Activated T-cell treated with anti-CD3 and anti-CD28 coated beads, Interleukin-2, amount 50 U/mL, for 72 hours (primary cell): Measurements from ENCODE around the gene INSM1. TPM values are rescaled to one million over a fixed set of nuclear protein-coding genes. Genes with fewer than 3 reads are reported as not detected.
A peak's percentile ranks its signal among the peaks of the same experiment; 100 is the strongest.

Source experiments
- ATAC-seq, 2 donors: fragments of 150-1000 bp; cut with Tn5 transposase; replicated peaks in 1 of 2; 2 replicates each; pipeline ENCODE4 v1.10.0; 2021; ENCODE audit warnings: moderate library complexity in 2 of 2, mild to moderate bottlenecking in 1 of 2
- DNase-seq, 2 donors: peaks; one replicate each; pipeline ENCODE4 v3.0.0; 2021 to 2022; ENCODE audit warnings: mixed read lengths in 1 of 2
- H3K27ac Mint-ChIP-seq: one replicate; pipeline ENCODE4 v1.8.0; 2022; ENCODE audit warnings: mild to moderate bottlenecking, moderate library complexity, mixed read lengths
- H3K27me3 Mint-ChIP-seq: one replicate; pipeline ENCODE4 v1.8.0; 2022; ENCODE audit warnings: low read depth, mixed read lengths
- H3K36me3 Mint-ChIP-seq, 2 donors: one replicate each; pipeline ENCODE4 v1.8.0; 2022; ENCODE audit warnings: mixed read lengths in 2 of 2, mild to moderate bottlenecking in 1 of 2; ENCODE audit not compliant: insufficient read depth in 2 of 2
- H3K4me1 Mint-ChIP-seq: one replicate; pipeline ENCODE4 v1.8.0; 2022; ENCODE audit warnings: low read depth, mixed read lengths
- H3K4me3 Mint-ChIP-seq, 2 donors: one replicate each; pipeline ENCODE4 v1.8.0; 2022; ENCODE audit warnings: mild to moderate bottlenecking in 2 of 2, mixed read lengths in 2 of 2, moderate library complexity in 2 of 2
- H3K9me3 Mint-ChIP-seq, 2 donors: one replicate each; pipeline ENCODE4 v1.8.0; 2022; ENCODE audit warnings: mixed read lengths in 2 of 2
- total RNA-seq, 2 donors: library from RNA; stranded (reverse); gene quantifications; one replicate each; pipeline ENCODE4 v1.2.3, GENCODE V29; 2022

The INSM1 gene, protein sequence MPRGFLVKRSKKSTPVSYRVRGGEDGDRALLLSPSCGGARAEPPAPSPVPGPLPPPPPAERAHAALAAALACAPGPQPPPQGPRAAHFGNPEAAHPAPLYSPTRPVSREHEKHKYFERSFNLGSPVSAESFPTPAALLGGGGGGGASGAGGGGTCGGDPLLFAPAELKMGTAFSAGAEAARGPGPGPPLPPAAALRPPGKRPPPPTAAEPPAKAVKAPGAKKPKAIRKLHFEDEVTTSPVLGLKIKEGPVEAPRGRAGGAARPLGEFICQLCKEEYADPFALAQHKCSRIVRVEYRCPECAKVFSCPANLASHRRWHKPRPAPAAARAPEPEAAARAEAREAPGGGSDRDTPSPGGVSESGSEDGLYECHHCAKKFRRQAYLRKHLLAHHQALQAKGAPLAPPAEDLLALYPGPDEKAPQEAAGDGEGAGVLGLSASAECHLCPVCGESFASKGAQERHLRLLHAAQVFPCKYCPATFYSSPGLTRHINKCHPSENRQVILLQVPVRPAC
- 1 to 10 TPM; 4.1 to 7.4 TPM for total RNA-seq

DNA sequence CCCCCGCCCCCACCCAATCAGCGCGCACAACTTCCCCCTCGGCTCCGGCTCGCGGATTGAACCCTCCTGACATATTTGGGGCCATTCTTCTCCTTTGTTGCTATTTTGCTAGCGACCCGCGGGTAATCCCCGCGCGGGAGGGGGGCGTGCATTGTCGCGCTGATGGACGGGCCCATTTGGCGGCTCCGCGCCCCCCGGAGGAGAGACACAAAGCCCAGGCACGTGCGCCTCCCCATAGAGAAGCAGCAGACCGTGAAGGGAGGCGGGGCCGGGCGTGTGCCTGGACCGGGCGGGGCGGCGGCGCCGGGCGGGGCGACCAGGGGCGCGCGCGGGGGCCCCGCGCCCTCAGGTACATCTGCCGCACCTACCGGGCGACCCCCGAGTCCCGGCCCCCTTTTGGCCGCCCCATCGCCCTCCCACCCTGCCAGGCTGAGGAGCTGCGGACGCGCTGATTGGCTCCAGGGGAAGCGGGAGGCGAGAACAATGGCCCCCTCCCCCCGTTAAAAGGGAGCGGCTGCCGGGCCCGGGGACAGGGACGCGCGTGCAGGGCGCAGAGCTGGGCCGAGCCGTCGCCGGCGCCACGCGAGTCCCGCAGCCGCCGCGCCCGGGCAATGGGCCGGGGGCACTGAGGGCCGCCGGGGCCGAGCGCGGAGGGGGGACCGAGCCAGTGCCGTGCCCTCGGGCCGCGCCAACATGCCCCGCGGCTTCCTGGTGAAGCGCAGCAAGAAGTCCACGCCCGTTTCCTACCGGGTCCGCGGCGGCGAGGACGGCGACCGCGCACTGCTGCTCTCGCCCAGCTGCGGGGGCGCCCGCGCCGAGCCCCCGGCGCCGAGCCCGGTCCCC is at the start of gene INSM1:
INSM1 (plus strand) TSS at position 530 of the 843 bp plus-strand sequence; CDS start at position 694, 164 bp downstream.
- peak; percentile 55 to 57 for ATAC-seq
- Mint-ChIP-seq H3K27ac (no peak within 1 kb of the TSS), H3K36me3 (peaks cover 3 to 4% of the 10 kb centered on the region in 2 donors)

DNA sequence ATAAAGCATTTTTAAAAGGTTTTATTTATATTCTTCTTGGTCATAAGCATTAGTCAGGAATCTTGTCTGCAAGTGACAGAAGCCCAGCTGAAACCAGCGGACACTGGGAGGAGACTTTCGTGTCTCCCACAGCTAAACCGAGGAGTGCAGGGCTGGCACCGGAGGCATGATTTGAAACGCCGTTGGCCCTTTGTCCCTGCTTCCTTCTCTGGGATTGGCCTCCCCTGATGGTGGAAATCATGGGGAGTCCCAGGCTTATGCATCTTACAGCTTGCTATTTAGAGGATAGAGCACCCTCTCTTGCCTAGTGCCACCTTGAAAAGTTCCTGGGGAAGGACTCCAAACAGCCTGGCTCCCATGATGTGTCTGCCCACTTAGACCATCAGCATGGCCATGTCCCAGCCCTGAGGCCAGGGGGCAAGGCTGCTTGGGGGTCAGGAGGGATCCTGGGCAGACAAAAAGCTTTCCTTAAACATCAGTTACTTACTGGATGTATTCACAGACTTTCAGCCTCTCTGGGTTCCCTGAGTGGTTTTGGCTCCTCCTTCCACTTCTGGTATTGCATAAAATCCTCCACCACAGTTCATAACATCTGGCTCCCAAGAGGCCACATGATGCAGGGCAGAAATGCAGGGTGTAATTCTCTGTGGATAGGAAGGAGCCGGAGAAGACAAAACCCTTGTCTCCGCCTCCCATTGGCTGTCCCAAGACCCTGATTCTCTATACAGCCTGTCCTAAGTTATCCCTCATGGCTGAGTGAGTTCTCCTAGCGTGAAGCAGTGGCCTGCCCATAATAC is 49.3 kb upstream of the INSM1 start:
- Mint-ChIP-seq H3K4me3 (no peak overlapping the region), H3K27me3 (no peaks in the 10 kb centered on the region), H3K9me3 (peaks cover 4% of the 10 kb centered on the region in 2 donors), H3K36me3 (no peaks in the 10 kb centered on the region), H3K27ac (no peak overlapping the region), H3K4me1 (no peaks in the 10 kb centered on the region)
- ATAC-seq (no peak), DNase-seq (no peak)

More for the DNA sequence above, at the start of gene INSM1:
- H3K9me3 Mint-ChIP-seq, result no peaks in the 10 kb centered on the region
- DNase-seq, result peak; percentile 53 to 54
- H3K4me1 Mint-ChIP-seq, result peaks cover 53% of the 10 kb centered on the region
- H3K27me3 Mint-ChIP-seq, result peaks cover 70% of the 10 kb centered on the region
- H3K4me3 Mint-ChIP-seq, result peak within 1 kb of the TSS; percentile 90 to 92

DNA sequence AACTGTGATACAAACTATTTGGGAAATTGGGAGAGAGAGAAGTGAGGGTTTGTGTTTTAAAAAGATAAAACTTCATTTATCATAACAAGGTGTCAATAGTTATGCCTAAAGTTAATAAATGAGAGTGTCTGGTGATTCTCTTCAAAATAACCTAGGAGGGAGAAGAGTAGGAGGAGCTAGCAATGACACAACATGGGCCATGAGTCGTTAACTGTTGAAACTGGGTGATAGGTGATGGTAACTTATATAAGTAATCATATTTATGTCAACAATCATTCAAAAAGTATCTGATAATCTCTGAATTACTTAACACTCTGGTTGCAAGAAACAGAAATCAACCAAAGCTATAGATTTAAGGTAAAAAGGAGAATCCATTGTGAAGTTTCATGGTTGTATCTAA is 46.8 kb upstream of the INSM1 start:
- Mint-ChIP-seq H3K36me3 (no peaks in the 10 kb centered on the region), H3K27me3 (peaks cover under 1% of the 10 kb centered on the region), H3K4me3 (no peak overlapping the region), H3K27ac (no peak overlapping the region), H3K9me3 (peaks cover 4% of the 10 kb centered on the region in 2 donors), H3K4me1 (no peaks in the 10 kb centered on the region)
- ATAC-seq (no peak), DNase-seq (no peak)

DNA sequence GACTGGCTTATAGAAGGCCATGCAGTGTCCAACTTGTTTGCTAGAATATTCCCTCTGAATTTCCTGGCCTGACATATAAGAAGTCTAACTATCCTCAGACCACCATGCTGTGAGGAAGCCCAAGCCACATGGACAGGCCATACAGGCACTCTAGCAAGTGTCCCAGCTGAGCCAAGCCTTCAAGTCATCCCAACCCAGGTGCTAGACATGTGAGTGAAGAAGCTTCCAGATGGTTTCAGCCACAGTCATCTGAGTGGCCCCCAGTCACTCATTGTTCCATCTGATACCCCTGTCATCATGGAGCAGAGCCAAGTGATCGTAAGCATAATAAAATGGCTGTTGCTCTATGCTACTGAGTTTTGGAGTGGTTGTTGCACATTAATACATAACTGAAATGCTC is 46.0 kb upstream of the INSM1 start:
- Mint-ChIP-seq H3K36me3 (no peaks in the 10 kb centered on the region), H3K9me3 (peaks cover 4% of the 10 kb centered on the region in 2 donors), H3K27ac (no peak overlapping the region), H3K27me3 (peaks cover 8% of the 10 kb centered on the region), H3K4me3 (no peak overlapping the region), H3K4me1 (no peaks in the 10 kb centered on the region)
- ATAC-seq (no peak), DNase-seq (no peak)

DNA sequence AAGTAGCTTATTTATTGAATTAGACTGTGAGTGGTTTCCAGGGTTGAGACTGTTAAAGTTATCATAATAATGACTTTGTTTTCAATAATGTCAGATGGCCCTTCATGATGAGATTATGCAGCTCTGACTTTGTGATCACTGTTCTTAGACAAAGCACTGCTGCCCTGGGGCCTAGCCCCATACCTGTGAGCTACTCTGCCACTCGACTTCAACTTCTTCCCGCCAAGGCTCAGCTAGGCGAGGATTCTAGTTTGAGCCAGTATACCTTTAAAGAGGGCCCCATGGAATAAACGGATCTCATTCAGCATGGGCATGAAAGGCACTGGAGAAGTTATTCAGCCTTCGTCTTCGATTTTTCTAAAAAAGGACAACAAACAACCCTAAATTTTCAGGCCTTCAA is 45.0 kb upstream of the INSM1 start:
- no peak overlapping the region for H3K4me3 Mint-ChIP-seq
- no peaks in the 10 kb centered on the region for H3K4me1 Mint-ChIP-seq
- DNase-seq (no peak), ATAC-seq (no peak)
- no peaks in the 10 kb centered on the region for H3K36me3 Mint-ChIP-seq
- peaks cover 4% of the 10 kb centered on the region in 2 donors for H3K9me3 Mint-ChIP-seq
- peaks cover 15% of the 10 kb centered on the region for H3K27me3 Mint-ChIP-seq
- no peak overlapping the region for H3K27ac Mint-ChIP-seq

DNA sequence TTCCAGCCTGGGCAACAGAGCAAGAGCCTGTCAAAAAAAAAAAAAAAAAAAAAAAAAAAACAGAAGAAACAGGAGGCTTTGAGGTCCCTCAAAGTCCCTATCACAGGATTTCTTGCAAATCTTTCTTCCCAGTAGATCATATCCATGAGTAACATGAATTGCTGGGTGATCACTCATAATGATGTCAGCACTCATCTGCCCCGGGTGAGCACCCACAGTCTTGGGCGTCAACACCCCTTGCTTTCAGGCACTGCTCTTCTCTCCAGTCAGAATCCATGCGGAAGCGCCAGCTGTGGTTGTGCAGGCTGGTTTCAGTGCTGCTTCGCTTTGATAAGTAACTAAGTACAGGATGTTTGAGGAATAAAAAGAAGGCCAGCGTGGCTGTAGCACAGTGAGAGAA is 40.2 kb upstream of the INSM1 start:
- no peaks in the 10 kb centered on the region for H3K36me3 Mint-ChIP-seq
- H3K27ac Mint-ChIP-seq, result no peak overlapping the region
- H3K27me3 Mint-ChIP-seq, result peaks cover 27% of the 10 kb centered on the region
- no peak overlapping the region for H3K4me3 Mint-ChIP-seq
- ATAC-seq (no peak), DNase-seq (no peak)
- no peaks in the 10 kb centered on the region for H3K4me1 Mint-ChIP-seq
- H3K9me3 Mint-ChIP-seq, result no peaks in the 10 kb centered on the region

DNA sequence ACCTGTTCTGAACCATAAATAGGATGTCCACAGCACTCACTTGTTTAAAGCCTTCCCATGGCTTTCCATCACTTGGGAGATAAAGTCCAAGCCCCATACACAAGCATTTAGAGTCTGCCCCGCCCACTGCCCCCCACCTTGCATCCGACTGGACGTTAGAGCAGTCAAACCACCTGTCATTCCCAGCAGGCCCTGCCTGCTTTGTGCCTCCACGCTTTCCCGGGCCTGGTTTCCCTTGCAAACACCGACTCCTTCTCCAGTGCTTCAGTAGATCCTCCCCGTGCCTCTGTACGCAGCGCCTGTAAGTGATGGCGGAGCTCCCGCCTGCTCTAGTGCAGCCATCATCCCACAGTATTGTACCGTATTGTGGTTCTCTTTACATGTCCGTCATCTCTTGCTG is 38.3 kb upstream of the INSM1 start:
- Mint-ChIP-seq H3K36me3 (no peaks in the 10 kb centered on the region), H3K4me1 (no peaks in the 10 kb centered on the region), H3K27ac (no peak overlapping the region), H3K27me3 (peaks cover 27% of the 10 kb centered on the region), H3K4me3 (no peak overlapping the region), H3K9me3 (no peaks in the 10 kb centered on the region)
- DNase-seq, result no peak
- ATAC-seq, result no peak

DNA sequence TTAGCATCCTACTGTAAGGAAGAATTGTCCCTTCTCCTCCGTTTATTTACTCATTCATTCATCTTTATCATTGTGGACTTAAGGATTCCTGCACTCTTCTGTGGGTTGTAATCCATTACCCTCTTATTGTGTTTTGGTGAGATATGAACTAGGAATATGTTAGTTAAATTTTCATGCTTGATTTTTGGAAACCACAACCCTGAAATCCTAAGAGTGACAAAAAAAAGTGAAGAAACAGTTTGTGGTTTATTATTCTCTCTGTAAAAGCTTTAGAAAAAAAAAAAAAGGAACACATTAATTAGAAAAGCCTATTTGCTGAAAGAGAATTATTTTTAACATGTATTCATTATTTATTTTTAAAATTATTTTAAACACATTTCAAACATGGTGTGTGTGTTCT is 36.7 kb upstream of the INSM1 start:
- Mint-ChIP-seq H3K4me1 (no peaks in the 10 kb centered on the region), H3K4me3 (no peak overlapping the region), H3K36me3 (no peaks in the 10 kb centered on the region), H3K27me3 (peaks cover 26% of the 10 kb centered on the region), H3K27ac (no peak overlapping the region), H3K9me3 (no peaks in the 10 kb centered on the region)
- ATAC-seq (no peak), DNase-seq (no peak)

DNA sequence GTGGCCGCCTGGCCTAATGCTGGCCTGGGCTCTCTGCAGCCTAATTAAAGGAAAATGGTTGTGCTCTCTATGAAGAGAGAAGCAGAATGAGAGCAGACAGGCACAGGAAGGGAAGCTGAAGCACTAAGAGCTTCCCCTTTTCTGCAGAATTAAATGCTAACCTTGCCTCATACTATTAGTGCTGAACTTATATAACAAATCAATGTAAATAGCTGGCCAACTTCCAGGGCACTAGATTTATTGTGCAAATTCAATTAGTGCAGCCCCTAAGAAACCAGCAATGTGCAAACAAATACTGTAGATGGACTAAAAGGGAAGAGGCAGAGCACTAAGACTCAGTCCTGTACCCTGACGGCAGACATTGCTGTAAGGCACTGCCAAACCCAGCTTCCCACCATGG is 36.1 kb upstream of the INSM1 start:
- Mint-ChIP-seq H3K9me3 (peaks cover under 1% of the 10 kb centered on the region in 2 donors), H3K36me3 (no peaks in the 10 kb centered on the region), H3K27me3 (peaks cover 20% of the 10 kb centered on the region), H3K27ac (no peak overlapping the region), H3K4me3 (no peak overlapping the region), H3K4me1 (no peaks in the 10 kb centered on the region)
- DNase-seq, result no peak
- ATAC-seq, result no peak

DNA sequence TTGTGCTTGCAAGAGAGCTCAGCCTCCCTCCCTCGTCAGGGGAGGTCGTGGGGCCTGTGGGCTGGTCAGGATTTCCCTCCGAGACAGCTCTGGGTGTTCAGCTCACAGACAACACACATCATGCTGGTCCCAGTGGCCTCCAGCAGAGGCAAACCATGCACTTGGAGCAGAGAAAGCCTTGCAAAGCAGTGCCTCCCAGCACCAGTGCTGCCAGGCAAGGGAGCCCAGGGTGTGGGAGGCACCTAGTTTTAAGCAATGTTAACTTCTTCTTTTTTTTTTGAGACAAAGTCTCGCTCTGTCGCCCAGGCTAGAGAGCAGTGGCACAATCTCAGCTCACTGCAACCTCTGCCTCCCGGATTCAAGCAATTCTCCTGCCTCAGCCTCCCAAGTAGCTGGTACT is 34.0 kb upstream of the INSM1 start:
- no peak for ATAC-seq

DNA sequence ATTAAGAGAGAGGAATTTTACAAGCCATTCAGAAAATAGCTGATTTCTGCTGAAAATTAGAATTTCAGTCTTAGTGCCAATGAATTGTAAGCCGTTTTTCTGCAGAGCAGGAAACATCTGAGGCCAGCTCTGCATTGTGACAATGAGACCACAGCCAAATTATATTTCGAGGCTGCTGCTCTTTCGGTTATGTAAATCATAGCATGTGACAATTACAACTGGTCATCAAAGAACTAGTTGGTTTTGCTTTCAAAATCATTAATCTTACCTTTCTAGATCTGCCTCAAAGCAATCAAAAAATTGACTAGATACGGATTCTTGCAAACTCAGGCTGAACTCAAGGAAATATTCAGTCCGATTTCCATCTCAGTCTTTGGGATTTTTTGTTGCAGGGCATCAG is 33.4 kb upstream of the INSM1 start:
- Mint-ChIP-seq H3K27ac (no peak overlapping the region), H3K9me3 (peaks cover 3% of the 10 kb centered on the region in 2 donors), H3K27me3 (peaks cover 4% of the 10 kb centered on the region), H3K36me3 (peaks cover 0 to 1% of the 10 kb centered on the region in 2 donors), H3K4me3 (no peak overlapping the region), H3K4me1 (no peaks in the 10 kb centered on the region)
- DNase-seq (no peak), ATAC-seq (peak in 1 of 2 donors; percentile 35)

More for the DNA sequence above, 34.0 kb upstream of the INSM1 start:
- no peak overlapping the region for H3K4me3 Mint-ChIP-seq
- peaks cover 3% of the 10 kb centered on the region in 2 donors for H3K9me3 Mint-ChIP-seq
- no peak for DNase-seq
- peaks cover 10% of the 10 kb centered on the region for H3K27me3 Mint-ChIP-seq
- H3K27ac Mint-ChIP-seq, result no peak overlapping the region
- peaks cover 0 to 1% of the 10 kb centered on the region in 2 donors for H3K36me3 Mint-ChIP-seq
- no peaks in the 10 kb centered on the region for H3K4me1 Mint-ChIP-seq

DNA sequence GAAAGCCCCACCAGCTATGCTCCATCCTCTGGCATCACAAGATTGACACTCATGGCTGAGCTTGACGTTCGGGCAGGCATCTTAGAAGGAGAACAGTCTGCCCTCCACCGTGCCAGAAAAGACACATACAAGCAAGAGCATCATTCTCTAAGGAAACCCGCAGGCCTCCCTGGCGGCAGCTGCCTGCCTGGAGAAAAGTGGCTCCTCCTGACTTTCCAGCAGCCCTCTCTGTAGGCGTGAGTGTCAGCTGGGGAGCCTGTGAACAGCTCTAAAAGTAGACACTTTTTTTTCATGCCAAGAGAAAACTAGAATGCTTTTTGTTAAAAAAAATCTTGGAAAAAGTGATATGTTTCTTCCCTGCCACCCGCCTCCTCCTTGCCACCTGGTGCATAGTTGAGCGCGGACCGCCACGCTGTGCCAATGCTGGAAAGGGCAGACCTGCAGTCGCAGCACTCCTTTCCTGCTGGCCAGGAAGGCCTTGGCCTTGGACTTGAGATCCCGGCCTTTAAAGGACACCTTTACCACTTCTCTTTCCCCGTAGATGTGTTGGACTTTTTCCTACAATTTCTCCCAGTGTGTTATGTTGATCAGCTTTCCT is 29.7 kb upstream of the INSM1 start:
- DNase-seq (no peak), ATAC-seq (no peak)
- H3K4me3 Mint-ChIP-seq, result no peak overlapping the region
- peaks cover 0 to 1% of the 10 kb centered on the region in 2 donors for H3K36me3 Mint-ChIP-seq
- peaks cover 3% of the 10 kb centered on the region in 2 donors for H3K9me3 Mint-ChIP-seq
- no peak overlapping the region for H3K27ac Mint-ChIP-seq
- no peaks in the 10 kb centered on the region for H3K27me3 Mint-ChIP-seq
- no peaks in the 10 kb centered on the region for H3K4me1 Mint-ChIP-seq
